Nephron (organoid): ENCODE data around the gene DNASE2.
A peak's percentile ranks its signal among the peaks of the same experiment; 100 is the strongest.

ENCODE experiments used
- H3K27ac Mint-ChIP-seq, 3 experiments: 2 replicates each; pipeline ENCODE4 v1.8.0; 2020; ENCODE audit warnings: mixed read lengths in 3 of 3, mild to moderate bottlenecking in 2 of 3, moderate library complexity in 1 of 3
- H3K27me3 Mint-ChIP-seq: 2 replicates; pipeline ENCODE4 v1.8.0; 2021; ENCODE audit warnings: low read depth, mild to moderate bottlenecking, moderate library complexity, mixed read lengths
- H3K36me3 Mint-ChIP-seq: 2 replicates; pipeline ENCODE4 v1.8.0; 2020; ENCODE audit warnings: low read depth, mixed read lengths
- H3K4me1 Mint-ChIP-seq: 2 replicates; pipeline ENCODE4 v1.8.0; 2020; ENCODE audit warnings: mixed read lengths
- H3K4me3 Mint-ChIP-seq, 3 experiments: 2 replicates each; pipeline ENCODE4 v1.8.0; 2020; ENCODE audit warnings: mild to moderate bottlenecking in 3 of 3, mixed read lengths in 3 of 3, moderate library complexity in 2 of 3
- H3K9me3 Mint-ChIP-seq: 2 replicates; pipeline ENCODE4 v1.8.0; 2020; ENCODE audit warnings: mixed read lengths
- TF ChIP-seq, protein P1 (sequence below), 3 experiments: fragments of 200-600 bp; sonication (generic); IDR thresholded peaks; one replicate each; pipeline ENCODE4 v1.5.0; 2021; ENCODE audit warnings: antibody characterized with exemption in 3 of 3; ENCODE audit not compliant: unreplicated experiment in 3 of 3

DNASE2 gene

DNA sequence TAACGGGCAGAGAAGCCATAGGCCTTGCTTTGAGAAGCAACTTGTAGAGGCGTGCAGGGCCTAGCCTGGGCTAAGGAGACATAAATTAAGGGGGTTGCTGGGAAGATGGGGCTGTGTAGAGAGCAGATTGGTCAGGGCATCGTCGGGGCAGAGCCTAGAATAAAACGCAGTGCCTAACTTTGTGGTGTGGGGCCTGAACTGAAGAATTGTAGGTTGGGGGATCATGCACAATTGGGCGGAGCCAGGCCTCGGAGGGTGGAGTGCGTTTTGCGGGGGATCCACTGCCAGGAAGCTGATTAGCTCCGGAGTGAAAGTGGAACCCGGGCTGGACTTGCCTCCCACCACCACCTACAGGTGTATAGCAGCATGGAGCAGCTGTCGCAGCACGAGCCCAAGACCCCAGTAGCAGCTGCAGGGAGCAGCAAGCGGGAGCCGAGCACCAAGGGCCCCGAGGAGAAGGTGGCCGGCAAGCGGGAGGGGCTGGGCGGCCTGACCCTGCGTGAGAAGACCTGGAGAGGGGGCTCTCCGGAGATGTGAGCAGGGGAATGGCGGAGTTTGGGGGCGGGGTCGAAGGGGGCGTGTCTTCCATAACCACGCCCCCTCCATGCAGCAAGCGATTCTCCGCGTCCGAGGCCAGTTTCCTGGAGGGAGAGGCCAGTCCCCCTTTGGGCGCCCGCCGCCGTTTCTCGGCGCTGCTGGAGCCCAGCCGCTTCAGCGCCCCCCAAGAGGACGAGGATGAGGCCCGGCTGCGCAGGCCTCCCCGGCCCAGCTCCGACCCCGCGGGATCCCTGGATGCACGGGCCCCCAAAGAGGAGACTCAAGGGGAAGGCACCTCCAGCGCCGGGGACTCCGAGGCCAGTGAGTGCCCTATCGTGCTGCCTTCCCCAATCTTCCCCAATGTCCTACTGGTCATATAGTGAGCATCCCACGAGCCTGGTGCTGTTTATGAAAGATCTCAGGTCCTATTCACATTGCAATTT, 13.8 kb downstream of the DNASE2 start:
- H3K27ac Mint-ChIP-seq = peak overlapping the region in 1 of 3 experiments; percentile 51
- H3K9me3 Mint-ChIP-seq = no peaks in the 10 kb centered on the region
- peak overlapping the region; percentile 76 to 85 (median 81) for H3K4me3 Mint-ChIP-seq
- TF ChIP-seq, protein P1, sequence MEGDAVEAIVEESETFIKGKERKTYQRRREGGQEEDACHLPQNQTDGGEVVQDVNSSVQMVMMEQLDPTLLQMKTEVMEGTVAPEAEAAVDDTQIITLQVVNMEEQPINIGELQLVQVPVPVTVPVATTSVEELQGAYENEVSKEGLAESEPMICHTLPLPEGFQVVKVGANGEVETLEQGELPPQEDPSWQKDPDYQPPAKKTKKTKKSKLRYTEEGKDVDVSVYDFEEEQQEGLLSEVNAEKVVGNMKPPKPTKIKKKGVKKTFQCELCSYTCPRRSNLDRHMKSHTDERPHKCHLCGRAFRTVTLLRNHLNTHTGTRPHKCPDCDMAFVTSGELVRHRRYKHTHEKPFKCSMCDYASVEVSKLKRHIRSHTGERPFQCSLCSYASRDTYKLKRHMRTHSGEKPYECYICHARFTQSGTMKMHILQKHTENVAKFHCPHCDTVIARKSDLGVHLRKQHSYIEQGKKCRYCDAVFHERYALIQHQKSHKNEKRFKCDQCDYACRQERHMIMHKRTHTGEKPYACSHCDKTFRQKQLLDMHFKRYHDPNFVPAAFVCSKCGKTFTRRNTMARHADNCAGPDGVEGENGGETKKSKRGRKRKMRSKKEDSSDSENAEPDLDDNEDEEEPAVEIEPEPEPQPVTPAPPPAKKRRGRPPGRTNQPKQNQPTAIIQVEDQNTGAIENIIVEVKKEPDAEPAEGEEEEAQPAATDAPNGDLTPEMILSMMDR (IDR thresholded peaks at IDR 0.05; ENCODE audit: unreplicated experiment in 3 of 3) = no peak
- H3K27me3 Mint-ChIP-seq = peaks cover 11% of the 10 kb centered on the region
- peaks cover 8% of the 10 kb centered on the region for H3K36me3 Mint-ChIP-seq
- peaks cover 4% of the 10 kb centered on the region for H3K4me1 Mint-ChIP-seq

DNA sequence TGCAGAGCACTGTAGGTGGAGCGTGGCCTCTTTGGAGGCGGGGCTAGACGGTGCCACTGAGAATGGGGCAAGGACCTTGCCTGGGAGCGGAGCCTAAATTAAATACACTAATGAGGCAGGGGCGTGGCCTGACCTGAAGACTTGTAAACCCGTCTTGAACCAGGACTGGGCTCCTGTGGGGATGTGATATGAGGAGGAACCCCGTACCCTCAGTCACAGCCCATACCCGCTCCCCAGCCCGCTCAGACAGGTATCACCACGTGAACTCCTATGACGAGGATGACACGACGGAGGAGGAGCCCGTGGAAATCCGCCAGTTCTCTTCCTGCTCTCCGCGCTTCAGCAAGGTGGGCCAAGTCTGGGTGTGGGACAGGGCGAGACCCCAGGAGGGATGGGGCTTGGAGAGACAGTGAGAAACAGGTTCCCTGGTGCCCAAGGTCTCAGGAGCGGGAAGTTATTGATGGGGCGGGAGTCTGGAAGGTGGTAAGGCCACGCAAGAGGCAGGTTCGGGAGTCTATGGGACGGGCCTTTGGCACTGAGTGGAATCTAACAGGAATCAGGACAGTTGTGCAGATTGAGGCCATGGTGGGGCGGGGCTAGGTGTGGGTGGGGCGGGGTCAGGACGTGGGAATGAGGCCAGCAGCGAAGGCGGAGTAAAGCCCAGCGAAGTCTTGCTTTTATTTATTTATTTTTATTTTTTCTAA, 14.7 kb downstream of the DNASE2 start:
- no peaks in the 10 kb centered on the region for H3K36me3 Mint-ChIP-seq
- TF ChIP-seq, protein P1 (IDR thresholded peaks at IDR 0.05; ENCODE audit: unreplicated experiment in 3 of 3) = no peak
- no peak overlapping the region for H3K27ac Mint-ChIP-seq
- H3K4me3 Mint-ChIP-seq = peak overlapping the region; percentile 76 to 85 (median 81)
- peaks cover 11% of the 10 kb centered on the region for H3K27me3 Mint-ChIP-seq
- H3K9me3 Mint-ChIP-seq = no peaks in the 10 kb centered on the region
- peaks cover 4% of the 10 kb centered on the region for H3K4me1 Mint-ChIP-seq

DNA sequence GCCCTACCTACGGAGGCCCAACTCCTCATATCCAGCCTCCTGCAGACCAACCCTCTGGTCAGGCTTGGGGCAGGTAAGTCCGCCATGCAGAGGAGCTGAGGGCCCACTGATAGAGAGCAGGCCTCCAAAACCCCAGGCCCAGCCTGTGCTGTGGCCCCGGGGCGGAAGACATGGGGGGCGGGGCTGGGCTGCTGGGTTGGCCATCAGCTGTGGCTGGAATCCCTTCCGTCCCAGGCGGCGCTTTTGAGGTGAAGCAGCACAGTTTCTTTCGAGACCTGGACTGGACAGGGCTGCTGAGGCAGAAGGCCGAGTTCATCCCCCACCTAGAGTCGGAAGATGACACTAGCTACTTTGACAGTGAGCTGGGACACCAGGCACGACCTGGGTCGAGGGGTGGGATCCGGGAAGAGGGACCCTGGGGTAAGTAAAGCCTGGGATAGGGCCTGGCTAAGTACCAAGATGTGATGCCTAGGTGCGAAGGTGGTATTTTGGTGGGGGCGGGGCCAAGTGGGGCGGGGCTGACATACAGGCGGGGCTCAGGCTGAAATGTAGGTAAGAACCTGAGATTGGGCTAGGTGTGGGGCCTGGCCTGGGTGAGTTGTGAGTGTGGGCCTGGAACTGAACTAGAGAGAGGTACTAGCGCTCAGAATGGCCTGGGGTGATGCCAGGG, 15.4 kb downstream of the DNASE2 start:
- peaks cover 11% of the 10 kb centered on the region for H3K27me3 Mint-ChIP-seq
- peak overlapping the region; percentile 19 to 73 (median 55) for H3K4me3 Mint-ChIP-seq
- no peaks in the 10 kb centered on the region for H3K9me3 Mint-ChIP-seq
- H3K36me3 Mint-ChIP-seq = no peaks in the 10 kb centered on the region
- TF ChIP-seq, protein P1 (IDR thresholded peaks at IDR 0.05; ENCODE audit: unreplicated experiment in 3 of 3) = no peak
- peaks cover 4% of the 10 kb centered on the region for H3K4me1 Mint-ChIP-seq
- no peak overlapping the region for H3K27ac Mint-ChIP-seq

DNA sequence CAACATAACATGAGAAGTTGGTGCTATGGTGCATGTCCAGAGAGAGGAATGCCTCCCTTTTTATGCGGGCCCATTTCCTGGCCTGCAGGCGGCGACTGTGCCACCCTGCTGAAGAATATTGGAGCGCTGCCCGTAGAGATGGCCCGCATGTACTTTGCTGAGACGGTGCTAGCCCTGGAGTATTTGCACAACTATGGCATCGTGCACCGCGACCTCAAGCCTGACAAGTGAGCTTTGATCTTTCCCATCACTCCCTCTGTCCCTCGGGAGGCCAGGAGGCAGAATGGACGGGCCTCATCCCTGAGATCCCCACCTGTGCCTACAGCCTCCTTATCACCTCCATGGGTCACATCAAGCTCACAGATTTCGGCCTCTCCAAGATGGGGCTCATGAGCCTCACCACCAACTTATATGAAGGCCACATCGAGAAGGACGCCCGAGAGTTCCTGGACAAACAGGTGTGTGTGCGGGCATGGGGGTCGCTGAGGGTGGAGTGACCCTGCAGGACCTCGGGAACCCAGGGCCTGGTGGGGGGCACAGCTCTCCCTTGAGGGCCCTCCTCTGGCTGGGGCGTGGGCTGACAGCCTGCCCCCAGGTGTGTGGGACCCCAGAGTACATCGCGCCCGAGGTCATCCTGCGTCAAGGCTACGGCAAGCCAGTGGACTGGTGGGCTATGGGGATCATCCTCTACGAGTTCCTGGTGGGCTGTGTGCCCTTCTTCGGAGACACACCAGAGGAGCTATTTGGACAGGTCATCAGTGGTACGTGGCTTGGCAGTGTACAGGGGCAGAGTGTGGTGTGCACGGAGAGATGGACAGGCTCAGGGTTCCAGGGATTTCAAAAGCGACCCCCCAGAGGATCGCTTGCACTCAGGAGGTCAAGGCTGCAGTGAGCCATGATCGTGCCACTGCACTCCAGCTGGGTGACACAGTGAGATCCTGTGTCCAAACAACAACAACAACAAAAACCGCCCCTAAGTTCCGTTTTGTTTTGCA, 16.2 kb downstream of the DNASE2 start:
- no peaks in the 10 kb centered on the region for H3K9me3 Mint-ChIP-seq
- peaks cover 4% of the 10 kb centered on the region for H3K4me1 Mint-ChIP-seq
- H3K4me3 Mint-ChIP-seq = peak overlapping the region in 1 of 3 experiments; percentile 34
- H3K36me3 Mint-ChIP-seq = no peaks in the 10 kb centered on the region
- TF ChIP-seq, protein P1 (IDR thresholded peaks at IDR 0.05; ENCODE audit: unreplicated experiment in 3 of 3) = no peak
- H3K27ac Mint-ChIP-seq = no peak overlapping the region
- peaks cover 12% of the 10 kb centered on the region for H3K27me3 Mint-ChIP-seq

DNA sequence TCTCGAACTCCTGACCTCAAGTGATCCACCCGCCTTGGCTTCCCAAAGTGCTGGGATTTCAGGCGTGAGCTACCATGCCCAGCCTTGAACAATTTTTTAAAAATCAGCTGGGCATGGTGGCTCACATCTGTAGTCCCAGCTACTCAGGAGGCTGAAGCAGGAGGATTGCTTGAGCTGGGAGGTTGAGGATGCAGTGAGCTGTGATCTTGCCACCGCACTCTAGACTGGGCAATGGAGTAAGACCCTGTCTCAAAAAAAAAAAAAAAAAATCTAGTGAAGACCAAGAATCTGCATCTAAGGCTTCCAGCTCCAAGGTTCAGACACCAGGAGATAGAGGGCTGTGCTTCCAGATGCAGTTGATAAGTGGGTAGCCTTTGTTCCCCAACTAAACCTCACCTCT, 17.1 kb downstream of the DNASE2 start:
- Mint-ChIP-seq H3K4me1 (peaks cover 4% of the 10 kb centered on the region), H3K9me3 (peaks cover 3% of the 10 kb centered on the region), H3K27ac (no peak overlapping the region), H3K4me3 (no peak overlapping the region), H3K36me3 (no peaks in the 10 kb centered on the region), H3K27me3 (peaks cover 16% of the 10 kb centered on the region)
- TF ChIP-seq, protein P1 (IDR thresholded peaks at IDR 0.05; ENCODE audit: unreplicated experiment in 3 of 3) = no peak
